SK-N-SH (cell line): ENCODE results near the gene C17orf75. TPM values are rescaled to one million over a fixed set of nuclear protein-coding genes. Genes with fewer than 3 reads are reported as not detected.
A peak's percentile ranks its signal among the peaks of the same experiment; 100 is the strongest.

ENCODE experiments used
- CTCF ChIA-PET: fragments of 300-600, 350-600 bp; formaldehyde crosslinking; extraction: SDS; loops from one replicate; lab custom pipeline; 2021; lab: Yijun Ruan, JAX
- POLR2A ChIA-PET: fragments of 350-600 bp; sonication (Branson Sonifier 250); formaldehyde crosslinking; extraction: SDS; loops from one replicate; lab custom pipeline; 2020; ENCODE audit warnings: antibody characterized with exemption, inconsistent platforms; lab: Yijun Ruan, JAX
- DNase-seq: peaks from one replicate; pipeline ENCODE4 v3.0.0; 2012
- H2AFZ ChIP-seq: fragments of 200-600 bp; sonication (generic); 2 replicates; pipeline ENCODE4 v1.8.1; 2016; ENCODE audit warnings: antibody characterized with exemption, mild to moderate bottlenecking, low read depth
- H3F3A ChIP-seq: fragments of 200-600 bp; sonication (generic); replicated peaks from 2 replicates; pipeline ENCODE3; 2016; ENCODE audit warnings: antibody characterized with exemption, mild to moderate bottlenecking; ENCODE audit not compliant: insufficient read depth
- H3K27ac ChIP-seq, 2 experiments: fragments of 200-500 bp in 1 of 2; fragments of 200-600 bp in 1 of 2; sonication (Bioruptor generic) in 1 of 2; sonication (generic), shearing (Covaris generic) in 1 of 2; 2 replicates each; pipeline versions ENCODE4 v1.5.1 to v1.6.1; 2014 to 2016; ENCODE audit warnings: low read depth in 2 of 2, inconsistent platforms in 1 of 2, low read length in 1 of 2, mild to moderate bottlenecking in 1 of 2, mixed read lengths in 1 of 2
- H3K27me3 ChIP-seq: fragments of 200-600 bp; sonication (generic), shearing (Covaris generic); 2 replicates; pipeline ENCODE4 v1.6.1; 2016; ENCODE audit warnings: mixed run types; ENCODE audit not compliant: insufficient read depth
- H3K36me3 ChIP-seq, 2 experiments: fragments of 200-500 bp in 1 of 2; fragments of 200-600 bp in 1 of 2; sonication (Bioruptor generic) in 1 of 2; sonication (generic) in 1 of 2; replicated peaks in 1 of 2; 2 replicates each; pipeline versions ENCODE3 to v1.5.1; 2014 to 2016; ENCODE audit warnings: low read length in 1 of 2, mild to moderate bottlenecking in 1 of 2; ENCODE audit not compliant: insufficient read depth in 2 of 2, control insufficient read depth in 1 of 2
- H3K4me1 ChIP-seq, 2 experiments: fragments of 200-500 bp in 1 of 2; fragments of 200-600 bp in 1 of 2; sonication (Bioruptor generic) in 1 of 2; sonication (generic), shearing (Covaris generic) in 1 of 2; 2 replicates each; pipeline versions ENCODE4 v1.5.1 to v1.6.1; 2014 to 2016; ENCODE audit warnings: low read depth in 1 of 2, low read length in 1 of 2, mixed run types in 1 of 2; ENCODE audit not compliant: insufficient read depth in 2 of 2, control insufficient read depth in 1 of 2
- H3K4me2 ChIP-seq: fragments of 200-600 bp; sonication (generic), shearing (Covaris generic); 2 replicates; pipeline ENCODE4 v1.6.1; 2017; ENCODE audit warnings: mixed run types
- H3K4me3 ChIP-seq, 2 experiments: fragments of 200-500 bp in 1 of 2; fragments of 200-600 bp in 1 of 2; sonication (Bioruptor generic) in 1 of 2; sonication (generic), shearing (Covaris generic) in 1 of 2; 2 replicates each; pipeline versions ENCODE4 v1.5.1 to v1.8.1; 2014 to 2016; ENCODE audit warnings: low read depth in 2 of 2, inconsistent platforms in 1 of 2, low read length in 1 of 2, mild to moderate bottlenecking in 1 of 2, mixed read lengths in 1 of 2, moderate library complexity in 1 of 2
- H3K79me2 ChIP-seq: fragments of 200-600 bp; sonication (generic); 2 replicates; pipeline ENCODE4 v1.8.1; 2017; ENCODE audit warnings: mild to moderate bottlenecking; ENCODE audit not compliant: insufficient read depth
- H3K9ac ChIP-seq: fragments of 200-600 bp; sonication (generic); 2 replicates; pipeline ENCODE4 v1.6.1; 2017; ENCODE audit warnings: mixed run types
- H3K9me2 ChIP-seq: fragments of 200-600 bp; sonication (generic); 2 replicates; pipeline ENCODE4 v1.6.1; 2017; ENCODE audit warnings: mixed run types
- H3K9me3 ChIP-seq: fragments of 200-600 bp; sonication (generic); 2 replicates; pipeline ENCODE4 v1.6.1; 2017; ENCODE audit warnings: mixed run types, mild to moderate bottlenecking, moderate library complexity
- H4K20me1 ChIP-seq: fragments of 200-600 bp; sonication (generic); 2 replicates; pipeline ENCODE4 v1.6.1; 2017; ENCODE audit warnings: mild to moderate bottlenecking, mixed run types; ENCODE audit not compliant: insufficient read depth
- CHD2 ChIP-seq: fragments of 150-350 bp; IDR thresholded peaks from 2 replicates; pipeline ENCODE4 v1.6.1; 2018; ENCODE audit warnings: low read length; ENCODE audit not compliant: partially characterized antibody
- EZH2phosphoT487 ChIP-seq: fragments of 200-600 bp; sonication (generic); IDR thresholded peaks from 2 replicates; pipeline ENCODE4 v1.6.1; 2017; ENCODE audit warnings: low read depth, mixed run types, mild to moderate bottlenecking, antibody characterized with exemption, moderate library complexity, borderline replicate concordance
- FOXM1 ChIP-seq: IDR thresholded peaks from 2 replicates; pipeline ENCODE4 v1.4.0; 2012; ENCODE audit warnings: low read depth, mild to moderate bottlenecking
- GATA2 ChIP-seq: sonication (generic); formaldehyde crosslinking; IDR thresholded peaks from 2 replicates; pipeline ENCODE4 v1.5.0; 2020; ENCODE audit warnings: mild to moderate bottlenecking, missing genetic modification reagents
- NFIC ChIP-seq: IDR thresholded peaks from 2 replicates; pipeline ENCODE4 v1.4.0; 2012; ENCODE audit warnings: borderline replicate concordance
- RFX5 ChIP-seq: IDR thresholded peaks from 2 replicates; pipeline ENCODE4 v1.6.1; 2012; ENCODE audit warnings: mild to moderate bottlenecking, improper control_type of control experiment, low read length
- RXRA ChIP-seq: IDR thresholded peaks from 2 replicates; pipeline ENCODE4 v1.4.0; 2012; ENCODE audit warnings: low read depth, mild to moderate bottlenecking, borderline replicate concordance
- SMC3 ChIP-seq: IDR thresholded peaks from 2 replicates; pipeline ENCODE4 v1.6.1; 2012; ENCODE audit warnings: low read depth, low read length, improper control_type of control experiment
- TCF12 ChIP-seq: IDR thresholded peaks from 2 replicates; pipeline ENCODE4 v1.4.0; 2012
- TEAD4 ChIP-seq: IDR thresholded peaks from 2 replicates; pipeline ENCODE4 v1.4.0; 2012; ENCODE audit warnings: mild to moderate bottlenecking, borderline replicate concordance; ENCODE audit not compliant: insufficient read depth
- WGBS: methylation state at CpG from one replicate; pipeline ENCODE4 v1.1.6; 2017; ENCODE audit warnings: low lambda C conversion rate; 5-methylcytosine and 5-hydroxymethylcytosine counted together
- polyA plus RNA-seq, 3 experiments: library from polyadenylated mRNA; depleted of rRNA; stranded (reverse); fragments of >200 nt; gene quantifications; 2 replicates each; pipeline ENCODE4 v1.2.3, GENCODE V29; 2012
- TF ChIP-seq, protein P1 (sequence below): IDR thresholded peaks from 2 replicates; pipeline ENCODE4 v1.6.1; 2012; ENCODE audit warnings: mild to moderate bottlenecking, low read depth, low read length, moderate library complexity
- TF ChIP-seq, protein P2 (sequence below): IDR thresholded peaks from 2 replicates; pipeline ENCODE4; 2012

Gene C17orf75
- polyA plus RNA-seq, 1 of the 3 experiments (the other 2 are of a cell fraction): 14.2 TPM

DNA sequence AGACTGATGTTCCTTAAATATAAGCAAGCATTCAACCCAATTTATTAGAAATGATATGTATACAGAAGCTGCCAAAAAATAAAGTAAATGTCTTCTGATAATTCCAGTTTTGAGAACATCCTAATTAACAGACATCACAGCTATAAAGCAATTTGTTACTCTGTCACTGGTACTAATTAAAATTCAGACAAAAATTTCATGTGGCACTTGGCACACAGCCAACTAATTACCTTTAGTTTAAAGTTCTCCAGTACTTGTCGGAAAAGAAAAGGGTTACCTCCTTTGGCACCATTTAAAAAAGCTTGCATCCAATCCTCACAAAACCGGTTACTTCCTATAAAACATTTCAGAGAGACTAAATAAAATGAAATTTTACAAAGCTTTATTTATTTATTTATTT lies 8.8 kb downstream of the C17orf75 start:
- Histone ChIP-seq H3F3A (peaks cover 22% of the 10 kb centered on the region), H3K79me2 (no peaks in the 10 kb centered on the region), H3K27me3 (no peaks in the 10 kb centered on the region), H3K9ac (no peak overlapping the region), H3K4me1 (peaks cover 0 to 6% of the 10 kb centered on the region in 2 experiments; a peak in 1 of 4 replicates), H3K4me3 (no peak overlapping the region), H3K9me2 (no peaks in the 10 kb centered on the region), H3K27ac (no peak overlapping the region), H3K4me2 (no peak overlapping the region), H3K36me3 (peaks cover 29 to 33% of the 10 kb centered on the region in 2 experiments), H4K20me1 (no peaks in the 10 kb centered on the region), H3K9me3 (no peaks in the 10 kb centered on the region), H2AFZ (no peak overlapping the region)
- CTCF ChIA-PET: interaction anchor here (1.4 to 4.1 kb wide), 2 partner anchors 14 to 79 kb away, joined by 5 to 16 read pairs; no protein-coding TSS in a partner anchor
- TF ChIP-seq FOXM1 (no peak), TCF12 (no peak), EZH2phosphoT487 (no peak), RXRA (no peak), TEAD4 (no peak), NFIC (peak; percentile 36)
- POLR2A ChIA-PET: no interaction called here
- WGBS: 100% methylated on average over 2 of the region's 2 CpGs
- no peak for DNase-seq

DNA sequence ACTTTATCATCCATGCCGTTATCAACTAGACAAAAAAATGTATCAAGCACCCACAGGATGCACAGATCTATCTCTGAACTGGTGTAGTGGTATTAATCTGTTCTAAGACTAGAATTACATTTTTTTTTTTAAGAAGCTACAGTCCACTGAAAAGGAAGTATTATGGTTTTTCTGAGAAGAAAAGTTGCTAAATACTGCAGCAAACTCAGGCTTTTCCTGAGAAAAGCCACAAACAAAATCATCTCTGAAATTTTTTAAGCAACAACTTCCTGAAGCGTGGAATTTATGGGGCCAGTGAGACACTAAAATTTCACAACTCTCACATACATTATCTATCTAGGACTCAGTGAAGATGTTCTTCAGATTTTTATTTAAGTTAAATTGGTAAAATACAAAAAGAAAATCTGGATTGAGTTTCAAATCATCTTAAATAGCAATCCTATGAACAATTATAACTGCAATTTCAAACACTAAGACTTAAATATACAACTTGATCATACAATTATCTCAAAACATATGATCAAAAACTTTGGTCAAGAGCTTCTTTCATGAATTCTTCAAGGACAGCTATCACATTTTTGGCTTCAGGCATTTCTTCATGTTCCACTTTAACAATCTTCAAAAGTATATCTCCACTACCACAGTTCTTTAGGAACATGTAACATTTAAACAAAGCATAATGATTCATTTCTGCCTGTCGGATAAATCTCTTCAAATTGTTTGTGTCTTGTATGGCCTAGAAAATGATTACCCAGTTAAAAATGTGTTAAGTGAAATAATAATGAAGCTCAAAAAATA lies 10.5 kb downstream of the C17orf75 start:
- CTCF ChIA-PET: interaction anchor here (1.4 to 4.1 kb wide), 2 partner anchors 12 to 78 kb away, joined by 5 to 16 read pairs; no protein-coding TSS in a partner anchor
- Histone ChIP-seq H3K4me2 (no peak overlapping the region), H4K20me1 (no peaks in the 10 kb centered on the region), H3K4me3 (no peak overlapping the region), H3K79me2 (no peaks in the 10 kb centered on the region), H3K36me3 (peaks cover 22 to 28% of the 10 kb centered on the region in 2 experiments), H2AFZ (no peak overlapping the region), H3K9me3 (no peaks in the 10 kb centered on the region), H3K9ac (no peak overlapping the region), H3K9me2 (no peaks in the 10 kb centered on the region), H3K27ac (no peak overlapping the region), H3K27me3 (no peaks in the 10 kb centered on the region), H3F3A (peaks cover 24% of the 10 kb centered on the region), H3K4me1 (peaks cover 0 to 6% of the 10 kb centered on the region in 2 experiments; a peak in 1 of 4 replicates)
- WGBS: 95% methylated on average over 3 of the region's 3 CpGs
- POLR2A ChIA-PET: no interaction called here
- no peak for DNase-seq
- TF ChIP-seq, protein P1, sequence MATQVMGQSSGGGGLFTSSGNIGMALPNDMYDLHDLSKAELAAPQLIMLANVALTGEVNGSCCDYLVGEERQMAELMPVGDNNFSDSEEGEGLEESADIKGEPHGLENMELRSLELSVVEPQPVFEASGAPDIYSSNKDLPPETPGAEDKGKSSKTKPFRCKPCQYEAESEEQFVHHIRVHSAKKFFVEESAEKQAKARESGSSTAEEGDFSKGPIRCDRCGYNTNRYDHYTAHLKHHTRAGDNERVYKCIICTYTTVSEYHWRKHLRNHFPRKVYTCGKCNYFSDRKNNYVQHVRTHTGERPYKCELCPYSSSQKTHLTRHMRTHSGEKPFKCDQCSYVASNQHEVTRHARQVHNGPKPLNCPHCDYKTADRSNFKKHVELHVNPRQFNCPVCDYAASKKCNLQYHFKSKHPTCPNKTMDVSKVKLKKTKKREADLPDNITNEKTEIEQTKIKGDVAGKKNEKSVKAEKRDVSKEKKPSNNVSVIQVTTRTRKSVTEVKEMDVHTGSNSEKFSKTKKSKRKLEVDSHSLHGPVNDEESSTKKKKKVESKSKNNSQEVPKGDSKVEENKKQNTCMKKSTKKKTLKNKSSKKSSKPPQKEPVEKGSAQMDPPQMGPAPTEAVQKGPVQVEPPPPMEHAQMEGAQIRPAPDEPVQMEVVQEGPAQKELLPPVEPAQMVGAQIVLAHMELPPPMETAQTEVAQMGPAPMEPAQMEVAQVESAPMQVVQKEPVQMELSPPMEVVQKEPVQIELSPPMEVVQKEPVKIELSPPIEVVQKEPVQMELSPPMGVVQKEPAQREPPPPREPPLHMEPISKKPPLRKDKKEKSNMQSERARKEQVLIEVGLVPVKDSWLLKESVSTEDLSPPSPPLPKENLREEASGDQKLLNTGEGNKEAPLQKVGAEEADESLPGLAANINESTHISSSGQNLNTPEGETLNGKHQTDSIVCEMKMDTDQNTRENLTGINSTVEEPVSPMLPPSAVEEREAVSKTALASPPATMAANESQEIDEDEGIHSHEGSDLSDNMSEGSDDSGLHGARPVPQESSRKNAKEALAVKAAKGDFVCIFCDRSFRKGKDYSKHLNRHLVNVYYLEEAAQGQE: no peak
- TF ChIP-seq RFX5 (no peak), GATA2 (CRISPR knock-in tag) (no peak), TEAD4 (no peak), CHD2 (no peak), SMC3 (no peak)
- TF ChIP-seq, protein P2, sequence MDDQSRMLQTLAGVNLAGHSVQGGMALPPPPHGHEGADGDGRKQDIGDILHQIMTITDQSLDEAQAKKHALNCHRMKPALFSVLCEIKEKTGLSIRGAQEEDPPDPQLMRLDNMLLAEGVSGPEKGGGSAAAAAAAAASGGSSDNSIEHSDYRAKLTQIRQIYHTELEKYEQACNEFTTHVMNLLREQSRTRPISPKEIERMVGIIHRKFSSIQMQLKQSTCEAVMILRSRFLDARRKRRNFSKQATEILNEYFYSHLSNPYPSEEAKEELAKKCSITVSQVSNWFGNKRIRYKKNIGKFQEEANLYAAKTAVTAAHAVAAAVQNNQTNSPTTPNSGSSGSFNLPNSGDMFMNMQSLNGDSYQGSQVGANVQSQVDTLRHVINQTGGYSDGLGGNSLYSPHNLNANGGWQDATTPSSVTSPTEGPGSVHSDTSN: no peak
